GM12874 (cell line): ENCODE data around the gene ZNHIT6.

Source experiments
- TF ChIP-seq, protein P1 (sequence below): IDR thresholded peaks from 2 replicates; pipeline ENCODE4 v1.5.1; 2011; ENCODE audit warnings: low read depth, mild to moderate bottlenecking, control low read depth, low read length, moderate library complexity; ENCODE audit not compliant: insufficient read depth

Gene ZNHIT6

GRCh38 chr1:85607126-85607920 lies 100.9 kb downstream of the ZNHIT6 start:
- TF ChIP-seq, protein P1, sequence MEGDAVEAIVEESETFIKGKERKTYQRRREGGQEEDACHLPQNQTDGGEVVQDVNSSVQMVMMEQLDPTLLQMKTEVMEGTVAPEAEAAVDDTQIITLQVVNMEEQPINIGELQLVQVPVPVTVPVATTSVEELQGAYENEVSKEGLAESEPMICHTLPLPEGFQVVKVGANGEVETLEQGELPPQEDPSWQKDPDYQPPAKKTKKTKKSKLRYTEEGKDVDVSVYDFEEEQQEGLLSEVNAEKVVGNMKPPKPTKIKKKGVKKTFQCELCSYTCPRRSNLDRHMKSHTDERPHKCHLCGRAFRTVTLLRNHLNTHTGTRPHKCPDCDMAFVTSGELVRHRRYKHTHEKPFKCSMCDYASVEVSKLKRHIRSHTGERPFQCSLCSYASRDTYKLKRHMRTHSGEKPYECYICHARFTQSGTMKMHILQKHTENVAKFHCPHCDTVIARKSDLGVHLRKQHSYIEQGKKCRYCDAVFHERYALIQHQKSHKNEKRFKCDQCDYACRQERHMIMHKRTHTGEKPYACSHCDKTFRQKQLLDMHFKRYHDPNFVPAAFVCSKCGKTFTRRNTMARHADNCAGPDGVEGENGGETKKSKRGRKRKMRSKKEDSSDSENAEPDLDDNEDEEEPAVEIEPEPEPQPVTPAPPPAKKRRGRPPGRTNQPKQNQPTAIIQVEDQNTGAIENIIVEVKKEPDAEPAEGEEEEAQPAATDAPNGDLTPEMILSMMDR, result no peak

DNA sequence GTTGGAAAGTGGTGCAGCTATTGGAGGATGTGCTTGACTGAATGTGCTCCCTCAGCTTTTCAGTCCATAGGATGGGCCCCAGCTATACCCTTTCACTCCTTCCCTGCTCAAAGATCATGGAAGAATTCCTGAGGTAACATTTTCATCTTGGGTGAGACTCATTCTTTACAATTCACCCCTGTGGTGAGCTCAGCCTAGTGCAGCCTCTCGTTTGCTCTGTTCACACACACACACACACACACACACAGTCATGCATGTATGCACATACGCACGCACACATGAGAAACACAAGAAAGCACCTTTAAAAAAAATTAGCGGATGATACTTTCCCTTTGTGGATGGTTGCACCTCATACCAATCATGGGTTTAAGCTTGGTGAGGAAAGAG lies 101.8 kb downstream of the ZNHIT6 start:
- TF ChIP-seq, protein P1, result no peak

DNA sequence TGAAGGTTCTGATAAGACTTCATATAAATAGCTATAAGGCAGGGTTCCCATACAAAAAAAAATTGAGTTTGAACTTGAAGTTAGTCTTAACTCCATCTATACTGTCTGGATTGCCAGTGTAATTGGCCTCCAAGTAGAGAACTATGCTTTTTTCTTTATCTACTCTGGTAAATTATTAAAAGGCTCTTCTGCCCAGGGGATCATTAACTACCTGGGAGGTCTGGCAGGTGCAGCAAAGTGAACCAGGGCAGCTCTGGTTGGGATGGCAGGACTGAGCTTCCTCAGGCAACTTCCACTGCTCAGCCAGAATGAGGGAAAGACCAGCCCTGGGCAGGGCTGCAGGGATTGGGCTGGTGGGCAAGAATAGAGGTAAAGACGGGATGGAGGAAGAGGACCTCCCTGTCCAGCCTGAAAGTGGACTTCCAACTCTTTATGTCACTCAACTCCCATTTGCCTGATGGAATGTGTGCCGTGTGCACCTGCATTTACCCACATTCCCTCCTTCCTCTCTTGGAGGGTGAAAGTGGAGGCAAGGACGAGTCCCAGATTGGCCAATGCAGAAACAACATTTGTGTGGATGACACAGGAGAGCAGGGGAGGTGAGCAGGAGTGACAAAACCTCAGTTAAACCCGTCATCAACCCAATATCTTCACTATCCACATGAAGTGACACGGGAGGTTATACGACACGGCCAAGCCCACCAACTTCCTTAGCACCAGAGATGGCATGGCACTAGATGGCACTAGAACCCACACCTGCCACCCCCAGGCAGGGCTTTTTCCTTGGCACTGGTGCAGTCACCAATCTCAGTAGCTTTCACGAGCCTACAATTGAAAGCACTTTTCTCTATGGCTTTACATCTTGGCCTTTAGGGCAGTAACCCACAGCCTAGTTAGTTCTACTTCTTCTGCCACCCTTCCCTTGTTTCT lies 102.5 kb downstream of the ZNHIT6 start:
- TF ChIP-seq, protein P1, result no peak

- TF ChIP-seq, protein P1, result no peak
Observed at GRCh38 chr1:85604298-85604997, 103.8 kb downstream of the ZNHIT6 start.

DNA sequence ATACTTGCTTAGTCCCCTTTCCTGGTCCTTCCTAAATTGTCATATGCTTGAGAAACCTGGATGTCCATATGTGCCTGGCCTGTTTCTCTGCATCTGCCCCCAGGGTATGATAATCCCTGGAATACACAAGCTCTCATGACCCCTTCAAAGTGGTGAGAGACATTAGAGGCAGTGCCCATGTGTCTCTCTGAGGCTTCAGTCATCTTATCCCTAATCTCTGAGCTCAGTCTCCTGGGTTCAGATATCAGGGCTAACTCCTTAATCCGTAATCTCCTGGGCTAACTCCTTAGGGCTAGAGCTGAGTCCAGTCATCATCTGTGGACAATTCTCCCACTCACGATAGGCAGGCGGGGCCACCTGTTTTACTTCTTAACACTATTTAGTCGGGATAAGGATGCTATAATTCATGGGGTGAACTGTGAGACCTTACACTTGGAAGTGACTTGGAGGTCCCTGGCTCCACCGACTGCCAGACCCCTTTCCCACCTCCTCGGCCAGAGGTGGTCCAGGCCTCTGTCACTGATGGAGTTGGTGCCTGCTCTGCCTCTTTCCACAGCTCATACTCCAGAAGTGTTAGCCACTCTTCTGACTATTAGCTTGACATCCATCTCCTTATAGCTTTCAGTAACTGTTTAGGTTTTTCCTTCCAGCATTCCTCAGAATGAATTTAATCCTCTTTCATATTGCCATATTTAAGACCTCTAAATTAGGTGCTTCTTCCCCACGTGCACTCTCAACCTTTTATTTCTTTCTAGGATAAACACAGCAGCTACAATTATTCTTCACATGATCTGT lies 105.0 kb downstream of the ZNHIT6 start:
- TF ChIP-seq, protein P1, result no peak

- TF ChIP-seq, protein P1, result no peak
Observed at GRCh38 chr1:85602571-85602970, 105.7 kb downstream of the ZNHIT6 start.

- TF ChIP-seq, protein P1, result no peak
Observed at GRCh38 chr1:85601901-85602300, 106.3 kb downstream of the ZNHIT6 start.
